Vagina (tissue), 2 donors: ENCODE data around the gene TMEM131L.

Source experiments
- POLR2A ChIP-seq, 2 donors: fragments of 450-650 bp; IDR thresholded peaks; one replicate each; pipeline ENCODE4 v1.6.1; 2017; ENCODE audit warnings: antibody characterized with exemption in 2 of 2, mild to moderate bottlenecking in 2 of 2, moderate library complexity in 2 of 2
- POLR2AphosphoS5 ChIP-seq, 2 donors: sonication (generic); formaldehyde crosslinking; IDR thresholded peaks; one replicate each; pipeline ENCODE4 v1.9.0; 2017; ENCODE audit warnings: antibody characterized with exemption in 2 of 2, mild to moderate bottlenecking in 2 of 2, low read depth in 1 of 2; ENCODE audit not compliant: insufficient read depth in 1 of 2
- TF ChIP-seq, protein P1 (sequence below), 3 experiments: fragments of 450-650 bp in 2 of 3; fragments of 200-600 bp in 1 of 3; sonication (generic) in 1 of 3; IDR thresholded peaks; one replicate each; pipeline ENCODE4 v1.5.1; 2017 to 2019; ENCODE audit warnings: antibody characterized with exemption in 3 of 3, mild to moderate bottlenecking in 2 of 3, moderate library complexity in 2 of 3

DNA sequence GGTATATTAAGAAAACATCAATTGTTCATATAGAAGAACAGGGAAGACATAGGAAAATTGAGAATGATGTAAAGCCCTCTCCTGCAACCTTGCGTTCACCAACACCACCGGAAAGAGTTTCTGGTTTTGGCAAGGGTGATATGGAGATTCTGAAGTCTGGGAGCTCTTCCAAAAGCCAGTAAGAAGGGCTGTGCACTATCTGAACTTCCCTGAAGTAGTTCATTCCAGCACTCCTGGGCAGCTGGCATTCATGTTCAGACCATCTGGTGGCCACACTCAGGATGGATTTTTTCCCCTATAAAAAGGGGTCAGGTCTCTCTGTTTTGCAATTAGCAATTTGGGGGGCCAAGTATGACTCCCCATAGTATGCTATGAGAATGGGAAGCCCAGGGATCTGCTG is 202.5 kb downstream of the TMEM131L start:
- TF ChIP-seq, protein P1, sequence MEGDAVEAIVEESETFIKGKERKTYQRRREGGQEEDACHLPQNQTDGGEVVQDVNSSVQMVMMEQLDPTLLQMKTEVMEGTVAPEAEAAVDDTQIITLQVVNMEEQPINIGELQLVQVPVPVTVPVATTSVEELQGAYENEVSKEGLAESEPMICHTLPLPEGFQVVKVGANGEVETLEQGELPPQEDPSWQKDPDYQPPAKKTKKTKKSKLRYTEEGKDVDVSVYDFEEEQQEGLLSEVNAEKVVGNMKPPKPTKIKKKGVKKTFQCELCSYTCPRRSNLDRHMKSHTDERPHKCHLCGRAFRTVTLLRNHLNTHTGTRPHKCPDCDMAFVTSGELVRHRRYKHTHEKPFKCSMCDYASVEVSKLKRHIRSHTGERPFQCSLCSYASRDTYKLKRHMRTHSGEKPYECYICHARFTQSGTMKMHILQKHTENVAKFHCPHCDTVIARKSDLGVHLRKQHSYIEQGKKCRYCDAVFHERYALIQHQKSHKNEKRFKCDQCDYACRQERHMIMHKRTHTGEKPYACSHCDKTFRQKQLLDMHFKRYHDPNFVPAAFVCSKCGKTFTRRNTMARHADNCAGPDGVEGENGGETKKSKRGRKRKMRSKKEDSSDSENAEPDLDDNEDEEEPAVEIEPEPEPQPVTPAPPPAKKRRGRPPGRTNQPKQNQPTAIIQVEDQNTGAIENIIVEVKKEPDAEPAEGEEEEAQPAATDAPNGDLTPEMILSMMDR (IDR thresholded peaks at IDR 0.05): no peak
- no peak for TF ChIP-seq POLR2AphosphoS5 (IDR thresholded peaks at IDR 0.05; ENCODE audit: insufficient read depth in 1 of 2, low read depth in 1 of 2)
- TF ChIP-seq POLR2A (IDR thresholded peaks at IDR 0.05): no peak
